HL-60 (cell line): Measurements from ENCODE around the gene HOXB6.

Experiments used
- GABPA ChIP-seq: IDR thresholded peaks from 2 replicates; pipeline ENCODE4 v1.6.1; 2012; ENCODE audit warnings: low read depth
- POLR2AphosphoS5 ChIP-seq: IDR thresholded peaks from 2 replicates; pipeline ENCODE4 v1.6.1; 2012; ENCODE audit warnings: low read depth
- REST ChIP-seq: IDR thresholded peaks from 2 replicates; pipeline ENCODE4 v1.6.1; 2012; ENCODE audit warnings: low read depth; ENCODE audit not compliant: insufficient replicate concordance
- TF ChIP-seq, protein P1 (sequence below): IDR thresholded peaks from one replicate; pipeline ENCODE4 v1.5.1; 2011; ENCODE audit warnings: low read length, control low read depth, inconsistent platforms; ENCODE audit not compliant: insufficient read depth

- TF ChIP-seq, protein P1, sequence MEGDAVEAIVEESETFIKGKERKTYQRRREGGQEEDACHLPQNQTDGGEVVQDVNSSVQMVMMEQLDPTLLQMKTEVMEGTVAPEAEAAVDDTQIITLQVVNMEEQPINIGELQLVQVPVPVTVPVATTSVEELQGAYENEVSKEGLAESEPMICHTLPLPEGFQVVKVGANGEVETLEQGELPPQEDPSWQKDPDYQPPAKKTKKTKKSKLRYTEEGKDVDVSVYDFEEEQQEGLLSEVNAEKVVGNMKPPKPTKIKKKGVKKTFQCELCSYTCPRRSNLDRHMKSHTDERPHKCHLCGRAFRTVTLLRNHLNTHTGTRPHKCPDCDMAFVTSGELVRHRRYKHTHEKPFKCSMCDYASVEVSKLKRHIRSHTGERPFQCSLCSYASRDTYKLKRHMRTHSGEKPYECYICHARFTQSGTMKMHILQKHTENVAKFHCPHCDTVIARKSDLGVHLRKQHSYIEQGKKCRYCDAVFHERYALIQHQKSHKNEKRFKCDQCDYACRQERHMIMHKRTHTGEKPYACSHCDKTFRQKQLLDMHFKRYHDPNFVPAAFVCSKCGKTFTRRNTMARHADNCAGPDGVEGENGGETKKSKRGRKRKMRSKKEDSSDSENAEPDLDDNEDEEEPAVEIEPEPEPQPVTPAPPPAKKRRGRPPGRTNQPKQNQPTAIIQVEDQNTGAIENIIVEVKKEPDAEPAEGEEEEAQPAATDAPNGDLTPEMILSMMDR = no peak
- TF ChIP-seq REST (no peak), POLR2AphosphoS5 (no peak), GABPA (no peak)
Observed at GRCh38 chr17:48643697-48644012, 38.9 kb upstream of the HOXB6 start.
